Mesenchymal stem cell (in vitro differentiated cells and primary cell): ENCODE measurements around the gene CHADL.

ENCODE experiments used
- DNase-seq: peaks from one replicate; pipeline ENCODE4 v3.0.0-alpha.2; 2013
- H2AFZ ChIP-seq: one replicate; pipeline ENCODE4 v1.6.1; 2013; ENCODE audit warnings: low read depth, mild to moderate bottlenecking, control low read depth, inconsistent platforms, low read length, moderate library complexity
- H2AK5ac ChIP-seq: 2 replicates; pipeline ENCODE4 v1.6.1; 2013; ENCODE audit warnings: low read length, moderate library complexity, mild to moderate bottlenecking, inconsistent platforms; ENCODE audit not compliant: severe bottlenecking
- H2BK120ac ChIP-seq: one replicate; pipeline ENCODE4 v1.6.1; 2013; ENCODE audit warnings: low read depth, mild to moderate bottlenecking, inconsistent platforms, low read length, moderate library complexity
- H2BK12ac ChIP-seq, 2 experiments: one replicate each; pipeline ENCODE4 v1.6.1; 2013; ENCODE audit warnings: inconsistent platforms in 2 of 2, low read length in 2 of 2, mild to moderate bottlenecking in 2 of 2, moderate library complexity in 2 of 2, control low read depth in 1 of 2
- H2BK15ac ChIP-seq: one replicate; pipeline ENCODE4 v1.6.1; 2013; ENCODE audit warnings: mild to moderate bottlenecking, low read depth, inconsistent platforms; ENCODE audit not compliant: poor library complexity, severe bottlenecking
- H2BK5ac ChIP-seq: 2 replicates; pipeline ENCODE4 v1.6.1; 2013; ENCODE audit warnings: low read depth, mild to moderate bottlenecking, low read length, control low read depth, inconsistent platforms; ENCODE audit not compliant: poor library complexity, severe bottlenecking
- H3K14ac ChIP-seq, 2 experiments: one replicate each; pipeline ENCODE4 v1.6.1; 2013; ENCODE audit warnings: inconsistent platforms in 2 of 2, low read length in 2 of 2, control low read depth in 1 of 2, mild to moderate bottlenecking in 1 of 2, moderate library complexity in 1 of 2
- H3K18ac ChIP-seq, 2 experiments: one replicate each; pipeline ENCODE4 v1.6.1; 2013; ENCODE audit warnings: inconsistent platforms in 2 of 2, low read length in 2 of 2, control low read depth in 1 of 2, low read depth in 1 of 2, mild to moderate bottlenecking in 1 of 2
- H3K23ac ChIP-seq, 2 experiments: one replicate each; pipeline ENCODE4 v1.6.1; 2013; ENCODE audit warnings: inconsistent platforms in 2 of 2, low read length in 2 of 2, mild to moderate bottlenecking in 2 of 2, moderate library complexity in 2 of 2, control low read depth in 1 of 2
- H3K27ac ChIP-seq: 2 replicates; pipeline ENCODE4 v1.5.1; 2013; ENCODE audit warnings: mild to moderate bottlenecking, moderate library complexity, low read length, control low read depth, inconsistent platforms; ENCODE audit not compliant: poor library complexity, severe bottlenecking
- H3K27me3 ChIP-seq, 2 experiments: 2 replicates each; pipeline versions ENCODE4 v1.6.1 to v1.7.0; 2013; ENCODE audit warnings: low read length in 2 of 2, mild to moderate bottlenecking in 2 of 2, moderate library complexity in 2 of 2, control low read depth in 1 of 2, inconsistent platforms in 1 of 2; ENCODE audit not compliant: control insufficient read depth in 1 of 2, insufficient read depth in 1 of 2
- H3K36me3 ChIP-seq, 2 experiments: 2 replicates each; pipeline versions ENCODE4 v1.6.1 to v1.7.0; 2013; ENCODE audit warnings: low read length in 2 of 2, control low read depth in 1 of 2, inconsistent platforms in 1 of 2, low read depth in 1 of 2, mild to moderate bottlenecking in 1 of 2; ENCODE audit not compliant: insufficient read depth in 2 of 2, control insufficient read depth in 1 of 2
- H3K4ac ChIP-seq, 2 experiments: one replicate each; pipeline ENCODE4 v1.6.1; 2013; ENCODE audit warnings: inconsistent platforms in 2 of 2, low read length in 2 of 2, mild to moderate bottlenecking in 2 of 2, moderate library complexity in 2 of 2, control low read depth in 1 of 2, low read depth in 1 of 2
- H3K4me1 ChIP-seq: 2 replicates; pipeline ENCODE4 v1.6.1; 2013; ENCODE audit warnings: low read depth, low read length, control low read depth; ENCODE audit not compliant: control insufficient read depth, insufficient read depth
- H3K4me2 ChIP-seq: 2 replicates; pipeline ENCODE4 v1.6.1; 2013; ENCODE audit warnings: low read length, mild to moderate bottlenecking, inconsistent platforms; ENCODE audit not compliant: poor library complexity, severe bottlenecking
- H3K4me3 ChIP-seq, 2 experiments: 2 replicates each; pipeline versions ENCODE4 v1.5.1 to v1.7.0; 2013; ENCODE audit warnings: low read length in 2 of 2, mild to moderate bottlenecking in 2 of 2, control low read depth in 1 of 2, low read depth in 1 of 2; ENCODE audit not compliant: insufficient read depth in 1 of 2
- H3K79me1 ChIP-seq: replicated peaks from 2 replicates; pipeline ENCODE4 v1.6.1; 2013; ENCODE audit warnings: mild to moderate bottlenecking, control low read depth, low read length, inconsistent platforms; ENCODE audit not compliant: poor library complexity, severe bottlenecking
- H3K9ac ChIP-seq: 2 replicates; pipeline ENCODE4 v1.7.0; 2013; ENCODE audit warnings: mild to moderate bottlenecking, low read length, moderate library complexity
- H3K9me3 ChIP-seq: 2 replicates; pipeline ENCODE4 v1.7.0; 2013; ENCODE audit warnings: mild to moderate bottlenecking, low read length; ENCODE audit not compliant: control insufficient read depth
- H4K8ac ChIP-seq: one replicate; pipeline ENCODE4 v1.6.1; 2013; ENCODE audit warnings: inconsistent platforms, mild to moderate bottlenecking, low read length, moderate library complexity
- H4K91ac ChIP-seq: one replicate; pipeline ENCODE4 v1.6.1; 2013; ENCODE audit warnings: mild to moderate bottlenecking, low read length, inconsistent platforms
- WGBS: methylation state at CpG from one replicate; pipeline ENCODE4 v1.1.7; 2013; ENCODE audit warnings: mixed read lengths; 5-methylcytosine and 5-hydroxymethylcytosine counted together

CHADL gene

GRCh38 chr22:41286639-41287091, 45.9 kb upstream of the CHADL start:
- no peaks in the 10 kb centered on the region for H3K27me3 ChIP-seq
- peak overlapping the region; percentile 45 to 66 for H3K4ac ChIP-seq
- peak overlapping the region; percentile 87 for H4K91ac ChIP-seq
- peak overlapping the region; percentile 82 for H4K8ac ChIP-seq
- peak overlapping the region; percentile 6 for H2AFZ ChIP-seq
- WGBS, result 30% methylated on average over 14 of the region's 15 CpGs
- peak overlapping the region; percentile 46 for H3K4me2 ChIP-seq
- H3K79me1 ChIP-seq, result peaks cover 9% of the 10 kb centered on the region
- H3K4me3 ChIP-seq, result peak overlapping the region in 1 of 2 experiments; percentile 90
- H3K18ac ChIP-seq, result peak overlapping the region in 1 of 2 experiments; percentile 72
- peaks cover 34% of the 10 kb centered on the region for H3K4me1 ChIP-seq
- H3K36me3 ChIP-seq, result peaks cover 8 to 22% of the 10 kb centered on the region in 2 experiments
- peak overlapping the region; percentile 33 for H2AK5ac ChIP-seq
- DNase-seq, result no peak
- no peaks in the 10 kb centered on the region for H3K9me3 ChIP-seq
- H2BK12ac ChIP-seq, result no peak overlapping the region
- no peak overlapping the region for H2BK15ac ChIP-seq
- H3K27ac ChIP-seq, result peak overlapping the region; percentile 17
- no peak overlapping the region for H3K23ac ChIP-seq
- peak overlapping the region; percentile 91 for H3K9ac ChIP-seq
- no peak overlapping the region for H2BK5ac ChIP-seq
- H3K14ac ChIP-seq, result no peak overlapping the region
- H2BK120ac ChIP-seq, result no peak overlapping the region

- Histone ChIP-seq H3K27ac (peak within 1 kb of the TSS; percentile 86), H3K79me1 (peaks cover 12% of the 10 kb centered on the region), H3K23ac (no peak within 1 kb of the TSS), H3K9me3 (no peaks in the 10 kb centered on the region), H3K14ac (peak within 1 kb of the TSS in 1 of 2 experiments; percentile 80), H4K91ac (peak within 1 kb of the TSS; percentile 94), H3K4ac (peak within 1 kb of the TSS; percentile 81 to 85), H2BK5ac (peak within 1 kb of the TSS; percentile 82), H3K18ac (peak within 1 kb of the TSS; percentile 67 to 89), H2BK12ac (peak within 1 kb of the TSS in 1 of 2 experiments; percentile 29), H3K4me2 (peak within 1 kb of the TSS; percentile 96), H2BK15ac (peak within 1 kb of the TSS; percentile 52), H2BK120ac (peak within 1 kb of the TSS; percentile 61), H3K27me3 (no peaks in the 10 kb centered on the region), H2AK5ac (peak within 1 kb of the TSS; percentile 62), H3K4me1 (peaks cover 36% of the 10 kb centered on the region), H4K8ac (peak within 1 kb of the TSS; percentile 82), H3K9ac (peak within 1 kb of the TSS; percentile 91), H3K36me3 (peaks cover 13 to 28% of the 10 kb centered on the region in 2 experiments), H2AFZ (peak within 1 kb of the TSS; percentile 65), H3K4me3 (peak within 1 kb of the TSS; percentile 81 to 90)
- DNase-seq, result peak; percentile 99
- under 1% methylated on average over 66 of the region's 77 CpGs for WGBS
Observed at GRCh38 chr22:41285820-41286638, 45.3 kb upstream of the CHADL start, which contains the start of gene RANGAP1. Gene RANGAP1 (minus strand): TSS chr22:41286187. CDS start chr22:41281044, 5,143 bp downstream.

- H3K36me3 ChIP-seq, result peaks cover 19 to 34% of the 10 kb centered on the region in 2 experiments
- H3K4me1 ChIP-seq, result peaks cover 36% of the 10 kb centered on the region
- H2BK15ac ChIP-seq, result peak overlapping the region; percentile 52
- H2AK5ac ChIP-seq, result peak overlapping the region; percentile 62
- peak overlapping the region in 1 of 2 experiments; percentile 80 for H3K14ac ChIP-seq
- WGBS, result 0% methylated on average over 30 of the region's 30 CpGs
- no peak overlapping the region for H3K23ac ChIP-seq
- peak overlapping the region; percentile 82 for H2BK5ac ChIP-seq
- peak overlapping the region; percentile 86 for H3K27ac ChIP-seq
- H3K4me3 ChIP-seq, result peak overlapping the region; percentile 81 to 90
- H4K91ac ChIP-seq, result peak overlapping the region; percentile 94
- H2BK120ac ChIP-seq, result peak overlapping the region; percentile 61
- peak overlapping the region; percentile 72 for H4K8ac ChIP-seq
- H3K9me3 ChIP-seq, result no peaks in the 10 kb centered on the region
- peak overlapping the region in 1 of 2 experiments; percentile 29 for H2BK12ac ChIP-seq
- H3K18ac ChIP-seq, result peak overlapping the region; percentile 67 to 89
- H3K27me3 ChIP-seq, result no peaks in the 10 kb centered on the region
- H3K9ac ChIP-seq, result peak overlapping the region; percentile 89
- H3K4me2 ChIP-seq, result peak overlapping the region; percentile 96
- H3K4ac ChIP-seq, result peak overlapping the region; percentile 81 to 85
- peaks cover 15% of the 10 kb centered on the region for H3K79me1 ChIP-seq
- H2AFZ ChIP-seq, result peak overlapping the region; percentile 65
- DNase-seq, result peak; percentile 97
Observed at GRCh38 chr22:41285441-41285819, 44.7 kb upstream of the CHADL start.

- H2BK15ac ChIP-seq, result no peak overlapping the region
Observed at GRCh38 chr22:41284465-41284864, 43.7 kb upstream of the CHADL start.

More at GRCh38 chr22:41284465-41284864, 43.7 kb upstream of the CHADL start:
- Histone ChIP-seq H3K23ac (no peak overlapping the region), H2BK5ac (no peak overlapping the region), H3K27me3 (no peaks in the 10 kb centered on the region), H3K9ac (peak overlapping the region; percentile 89), H2AK5ac (no peak overlapping the region), H4K8ac (no peak overlapping the region), H3K27ac (peak overlapping the region; percentile 41), H4K91ac (no peak overlapping the region), H2AFZ (no peak overlapping the region), H2BK12ac (peak overlapping the region in 1 of 2 experiments; percentile 43), H3K79me1 (peaks cover 17% of the 10 kb centered on the region), H3K14ac (no peak overlapping the region), H3K9me3 (no peaks in the 10 kb centered on the region), H3K4ac (no peak overlapping the region), H3K4me2 (peak overlapping the region; percentile 96), H3K4me3 (peak overlapping the region in 1 of 2 experiments; percentile 90), H2BK120ac (no peak overlapping the region), H3K4me1 (peaks cover 30% of the 10 kb centered on the region), H3K36me3 (peaks cover 28 to 43% of the 10 kb centered on the region in 2 experiments), H3K18ac (no peak overlapping the region)
- no peak for DNase-seq
- WGBS, result 95% methylated on average over 9 of the region's 10 CpGs
